ENCODE data around the gene LYPD8. TPM values are rescaled to one million over a fixed set of nuclear protein-coding genes. Genes with fewer than 3 reads are reported as not detected.

The LYPD8 gene
- total and polyA plus RNA-seq, 2 of the 8 experiments (the other 6 are each of a cell fraction or from before 2014, with no cell fraction given), result not detected

GRCh38 chr1:248714248-248714647 is 41.3 kb downstream of the LYPD8 start:
- no peak for DNase-seq (ENCODE audit: low read depth in 1 of 2, low spot score in 2 of 2)
- H3K36me3 ChIP-seq (ENCODE audit: control insufficient read depth in 2 of 4, insufficient read depth in 4 of 4, low read length in 3 of 4), result no peaks in the 10 kb centered on the region; a peak in 1 of 8 replicates
- H3K14ac ChIP-seq (ENCODE audit: insufficient read length), result no peak overlapping the region
- no peak overlapping the region for H3K56ac ChIP-seq (replicated peaks; ENCODE audit: insufficient read length, low read depth, low read length)
- H2AK5ac ChIP-seq (ENCODE audit: low read depth, low read length), result no peak overlapping the region
- peaks cover 64% of the 10 kb centered on the region in 2 experiments for H3K9me3 ChIP-seq (ENCODE audit: insufficient read depth in 2 of 2, low read depth in 1 of 2, low read length in 1 of 2)
- no peak overlapping the region for H3K27ac ChIP-seq (ENCODE audit: low read depth, low read length)
- H4K8ac ChIP-seq (ENCODE audit: extremely low read depth, insufficient read depth, low read length), result no peak overlapping the region
- no peak overlapping the region for H3K18ac ChIP-seq (ENCODE audit: extremely low read depth, low read length)
- H3K27me3 ChIP-seq (replicated peaks in 1 of 4; ENCODE audit: control insufficient read depth in 3 of 4, extremely low read depth in 1 of 4, insufficient read depth in 3 of 4, low read length in 3 of 4), result no peaks in the 10 kb centered on the region
- H3K4ac ChIP-seq (replicated peaks; ENCODE audit: insufficient read length, low read depth, low read length), result no peak overlapping the region
- no peak overlapping the region for H4K5ac ChIP-seq (ENCODE audit: insufficient read length, low read depth, low read length)
- no peaks in the 10 kb centered on the region for H3K23me2 ChIP-seq (ENCODE audit: low read depth, low read length)
- H3K9ac ChIP-seq (replicated peaks in 1 of 4; ENCODE audit: extremely low read depth in 1 of 4, low read depth in 3 of 4, low read length in 3 of 4), result no peak overlapping the region
- H3K23ac ChIP-seq (ENCODE audit: insufficient read length), result no peak overlapping the region
- H2BK15ac ChIP-seq (ENCODE audit: low read length), result no peak overlapping the region
- no peak overlapping the region for H4K91ac ChIP-seq (replicated peaks; ENCODE audit: insufficient read length, low read length)
- no peak overlapping the region for H2BK5ac ChIP-seq (ENCODE audit: low read depth, low read length)
- H4K20me1 ChIP-seq (replicated peaks in 1 of 2; ENCODE audit: control insufficient read depth in 1 of 2, insufficient read depth in 2 of 2, low read length in 2 of 2), result no peaks in the 10 kb centered on the region
- no peaks in the 10 kb centered on the region for H3K4me1 ChIP-seq (replicated peaks in 1 of 4; ENCODE audit: control insufficient read depth in 3 of 4, insufficient read depth in 4 of 4, low read length in 3 of 4)
- no peak overlapping the region for H2BK20ac ChIP-seq (ENCODE audit: low read length)
- TF ChIP-seq RXRA (IDR thresholded peaks at IDR 0.05; ENCODE audit: insufficient read depth, low read depth, low read length), result no peak
- no peak for TF ChIP-seq YY1 (IDR thresholded peaks at IDR 0.05; ENCODE audit: low read depth, low read length)
- TF ChIP-seq ZNF274 (IDR thresholded peaks at IDR 0.05; ENCODE audit: borderline replicate concordance, extremely low read depth, low read length), result no peak
- no peak for TF ChIP-seq CBX5 (IDR thresholded peaks at IDR 0.05; ENCODE audit: low read depth, low read length)
- no peak for TF ChIP-seq MAX (IDR thresholded peaks at IDR 0.05)
- H3K4me3 ChIP-seq (ENCODE audit: extremely low read depth in 1 of 4, insufficient read depth in 2 of 4, low read depth in 3 of 4, low read length in 4 of 4), result no peak overlapping the region
- 30% methylated on average over 3 of the region's 3 CpGs; no CpG with 5 or more reads in 1 of the 2 experiments for WGBS, 2 experiments (ENCODE audit: extremely low coverage in 1 of 2, insufficient coverage in 1 of 2, insufficient read length in 1 of 2, insufficient replicate concordance in 2 of 2, low coverage in 1 of 2, low lambda C conversion rate in 2 of 2, missing lambda C conversion rate in 1 of 2)
- CTCF ChIA-PET (ENCODE audit: partially characterized antibody), result no interaction called here
- H3K79me1 ChIP-seq (ENCODE audit: low read depth, low read length), result no peaks in the 10 kb centered on the region
- POLR2A ChIA-PET (ENCODE audit: partially characterized antibody), result no interaction called here
- no peak overlapping the region for H2BK120ac ChIP-seq (replicated peaks; ENCODE audit: low read depth, low read length)
- no peak overlapping the region for H3K4me2 ChIP-seq (ENCODE audit: insufficient read depth in 1 of 2, low read depth in 2 of 2, low read length in 2 of 2)
- no peaks in the 10 kb centered on the region for H3K79me2 ChIP-seq (ENCODE audit: control insufficient read depth in 1 of 2, insufficient read depth in 2 of 2, low read length in 2 of 2)
- H2AFZ ChIP-seq (ENCODE audit: low read length), result no peak overlapping the region
- FAIRE-seq, result no peak
- no peak overlapping the region for H2BK12ac ChIP-seq (ENCODE audit: low read depth, low read length)

Measured in H1 (cell line).